ENCODE data around the gene CPLX4. TPM values are rescaled to one million over a fixed set of nuclear protein-coding genes. Genes with fewer than 3 reads are reported as not detected.

CPLX4 gene
- total RNA-seq, 2 experiments from 2014 or later, result not detected

DNA sequence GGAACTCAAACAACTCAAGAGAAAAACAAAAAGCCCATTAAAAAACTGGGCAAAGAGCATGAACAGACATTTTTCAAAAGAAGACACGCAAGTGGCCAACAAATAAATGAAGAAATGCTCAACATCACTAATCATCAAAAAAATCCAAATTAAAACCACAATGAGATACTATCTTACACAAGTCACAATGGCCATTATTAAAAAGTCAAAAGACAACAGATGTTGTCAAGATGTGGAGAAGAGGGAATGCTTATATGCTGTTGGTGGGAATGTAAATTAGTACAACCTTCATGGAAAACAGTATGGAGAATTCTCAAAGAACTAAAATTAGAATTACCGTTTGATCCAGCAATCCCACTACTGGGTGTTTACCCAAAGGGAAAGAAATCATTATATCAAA is 25.5 kb upstream of the CPLX4 start:
- no peak overlapping the region for H3K4me3 ChIP-seq (ENCODE audit: low read length)
- TF ChIP-seq CTCF (IDR thresholded peaks at IDR 0.05), result no peak
- DNase-seq (no peak), ATAC-seq (ENCODE audit: poor library complexity) (no peak)
- peaks cover 3 to 19% of the 10 kb centered on the region in 2 experiments for H3K9me3 ChIP-seq (ENCODE audit: control insufficient read depth in 1 of 2, insufficient read depth in 1 of 2, low read length in 2 of 2)
- ChIA-PET CTCF (no interaction called here), POLR2A (no interaction called here)
- peaks cover 90% of the 10 kb centered on the region for H3K36me3 ChIP-seq (ENCODE audit: insufficient read depth, low read length)
- H3K4me3 Mint-ChIP-seq, result no peak overlapping the region
- H3K27me3 Mint-ChIP-seq, result no peaks in the 10 kb centered on the region
- no peak overlapping the region for H3K27ac ChIP-seq (ENCODE audit: low read depth in 1 of 2, low read length in 2 of 2)
- intact Hi-C loops (cut with DNase I, micrococcal nuclease), result no loop called here
- H3K36me3 Mint-ChIP-seq (ENCODE audit: low read depth), result peaks cover 100% of the 10 kb centered on the region
- H3K27ac Mint-ChIP-seq, result no peak overlapping the region
- H3K4me1 ChIP-seq (ENCODE audit: insufficient read depth, low read length), result no peaks in the 10 kb centered on the region
- peaks cover 11% of the 10 kb centered on the region for H3K9me3 Mint-ChIP-seq
- no peaks in the 10 kb centered on the region for H3K27me3 ChIP-seq (ENCODE audit: control insufficient read depth in 1 of 2, insufficient read depth in 2 of 2, low read length in 2 of 2)
- H3K4me1 Mint-ChIP-seq (ENCODE audit: low read depth), result peaks cover 39% of the 10 kb centered on the region

DNA sequence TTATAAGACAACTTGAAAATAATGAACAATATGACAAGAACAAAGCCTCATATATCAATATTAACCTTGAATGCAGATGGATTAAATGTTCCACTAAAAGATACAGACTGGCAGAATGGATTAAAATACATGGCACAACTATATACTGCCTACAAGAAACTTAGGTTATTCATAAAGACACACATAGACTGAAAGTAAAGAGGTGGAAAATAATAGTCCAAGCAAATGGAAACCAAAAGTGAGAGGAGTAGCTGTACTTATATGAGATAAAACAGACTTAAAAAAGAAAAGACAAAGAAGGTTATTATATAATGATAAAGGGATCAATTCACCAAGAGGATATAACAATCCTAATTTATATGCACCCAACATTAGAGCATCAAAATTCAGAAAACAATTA is 22.4 kb upstream of the CPLX4 start:
- no peak overlapping the region for H3K4me3 ChIP-seq (ENCODE audit: low read length)
- Mint-ChIP-seq H3K4me1 (ENCODE audit: low read depth) (peaks cover 39% of the 10 kb centered on the region), H3K36me3 (ENCODE audit: low read depth) (peaks cover 99% of the 10 kb centered on the region), H3K27me3 (no peaks in the 10 kb centered on the region), H3K9me3 (peaks cover 11% of the 10 kb centered on the region), H3K4me3 (no peak overlapping the region), H3K27ac (no peak overlapping the region)
- H3K27ac ChIP-seq (ENCODE audit: low read depth in 1 of 2, low read length in 2 of 2), result no peak overlapping the region
- POLR2A ChIA-PET, result no interaction called here
- H3K27me3 ChIP-seq (ENCODE audit: control insufficient read depth in 1 of 2, insufficient read depth in 2 of 2, low read length in 2 of 2), result no peaks in the 10 kb centered on the region
- peaks cover 81% of the 10 kb centered on the region for H3K36me3 ChIP-seq (ENCODE audit: insufficient read depth, low read length)
- intact Hi-C loops (cut with DNase I, micrococcal nuclease), result no loop called here
- ATAC-seq (ENCODE audit: poor library complexity) (no peak), DNase-seq (no peak)
- no peaks in the 10 kb centered on the region for H3K4me1 ChIP-seq (ENCODE audit: insufficient read depth, low read length)
- H3K9me3 ChIP-seq (ENCODE audit: control insufficient read depth in 1 of 2, insufficient read depth in 1 of 2, low read length in 2 of 2), result peaks cover 3 to 19% of the 10 kb centered on the region in 2 experiments
- no peak for TF ChIP-seq CTCF (IDR thresholded peaks at IDR 0.05)
- CTCF ChIA-PET, result no interaction called here

DNA sequence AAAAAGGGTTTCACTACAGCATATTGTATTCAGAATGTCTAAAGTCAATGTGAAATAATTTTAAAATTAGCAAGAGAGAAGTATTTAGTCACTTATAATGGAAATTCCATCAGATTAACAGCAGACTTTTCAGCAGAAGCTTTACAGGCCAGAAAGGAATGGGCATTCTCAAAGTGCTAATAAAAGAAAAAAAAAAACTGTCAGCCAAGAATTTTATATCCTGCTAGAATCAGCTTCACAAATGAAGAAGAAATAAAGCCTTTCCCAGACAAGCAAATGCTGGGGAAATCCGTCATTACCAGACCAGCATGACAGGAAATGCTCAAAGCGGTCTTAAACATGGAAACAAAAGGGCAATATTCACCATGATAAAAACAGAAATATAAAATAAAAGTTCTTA is 21.9 kb upstream of the CPLX4 start:
- POLR2A ChIA-PET, result interaction anchor here (1.5 kb wide), 1 partner anchor 16 kb away, joined by 3 read pairs; no protein-coding TSS in a partner anchor
- no peak overlapping the region for H3K4me3 Mint-ChIP-seq
- H3K27ac ChIP-seq (ENCODE audit: low read depth in 1 of 2, low read length in 2 of 2), result no peak overlapping the region
- H3K27me3 ChIP-seq (ENCODE audit: control insufficient read depth in 1 of 2, insufficient read depth in 2 of 2, low read length in 2 of 2), result no peaks in the 10 kb centered on the region
- no peak for TF ChIP-seq CTCF (IDR thresholded peaks at IDR 0.05)
- H3K36me3 ChIP-seq (ENCODE audit: insufficient read depth, low read length), result peaks cover 81% of the 10 kb centered on the region
- H3K36me3 Mint-ChIP-seq (ENCODE audit: low read depth), result peaks cover 99% of the 10 kb centered on the region
- CTCF ChIA-PET, result no interaction called here
- H3K9me3 Mint-ChIP-seq, result peaks cover 11% of the 10 kb centered on the region
- peaks cover 39% of the 10 kb centered on the region for H3K4me1 Mint-ChIP-seq (ENCODE audit: low read depth)
- no peak for ATAC-seq (ENCODE audit: poor library complexity)
- H3K4me3 ChIP-seq (ENCODE audit: low read length), result no peak overlapping the region
- no peaks in the 10 kb centered on the region for H3K4me1 ChIP-seq (ENCODE audit: insufficient read depth, low read length)
- intact Hi-C loops (cut with DNase I, micrococcal nuclease), result no loop called here
- peaks cover 0 to 19% of the 10 kb centered on the region in 2 experiments for H3K9me3 ChIP-seq (ENCODE audit: control insufficient read depth in 1 of 2, insufficient read depth in 1 of 2, low read length in 2 of 2)
- no peak overlapping the region for H3K27ac Mint-ChIP-seq
- DNase-seq, result no peak
- H3K27me3 Mint-ChIP-seq, result no peaks in the 10 kb centered on the region
